ENCODE data around the gene HECTD4. TPM values are rescaled to one million over a fixed set of nuclear protein-coding genes. Genes with fewer than 3 reads are reported as not detected.
"Not testable (repeated sequence)": the region's sequence is repeated elsewhere in the genome, so short reads cannot be mapped to it uniquely, and the experiment has no call there.

Gene HECTD4
- total RNA-seq, 2 experiments from 2014 or later: 43.2 to 44.7 TPM

- H3K27me3 Mint-ChIP-seq, H3K9me3 Mint-ChIP-seq, CTCF ChIA-PET, POLR2A ChIA-PET, H3K4me3 Mint-ChIP-seq, H3K4me1 Mint-ChIP-seq, H3K27ac Mint-ChIP-seq, DNase-seq: not testable (repeated sequence)
- H3K36me3 Mint-ChIP-seq (ENCODE audit: low read depth): peaks cover 12% of the 10 kb centered on the region
Observed at GRCh38 chr12:112244902-112245301, 137.3 kb downstream of the HECTD4 start.

GRCh38 chr12:112243255-112244110, 138.7 kb downstream of the HECTD4 start:
- Mint-ChIP-seq H3K4me1 (no peaks in the 10 kb centered on the region), H3K27ac (no peak overlapping the region), H3K36me3 (ENCODE audit: low read depth) (peaks cover 14% of the 10 kb centered on the region), H3K9me3 (no peaks in the 10 kb centered on the region), H3K4me3 (no peak overlapping the region), H3K27me3 (no peaks in the 10 kb centered on the region)
- no peak for DNase-seq
- CTCF ChIA-PET: interaction anchor here (0.5 to 1.1 kb wide), 5 partner anchors 10 to 857 kb away, joined by 3 to 4 read pairs (median 4); no protein-coding TSS in a partner anchor
- POLR2A ChIA-PET: no interaction called here

GRCh38 chr12:112241176-112241575, 141.1 kb downstream of the HECTD4 start:
- POLR2A ChIA-PET: no interaction called here

GRCh38 chr12:112239881-112240280, 142.3 kb downstream of the HECTD4 start:
- ChIA-PET CTCF (interaction anchor here (1.2 to 3.2 kb wide), 2 partner anchors 11 to 29 kb away, joined by 3 to 8 read pairs; no protein-coding TSS in a partner anchor), POLR2A (no interaction called here)
- Mint-ChIP-seq H3K27me3 (no peaks in the 10 kb centered on the region), H3K36me3 (ENCODE audit: low read depth) (peaks cover 13% of the 10 kb centered on the region), H3K27ac (no peak overlapping the region), H3K9me3 (no peaks in the 10 kb centered on the region), H3K4me1 (no peaks in the 10 kb centered on the region), H3K4me3 (no peak overlapping the region)
- DNase-seq: no peak

More at GRCh38 chr12:112241176-112241575, 141.1 kb downstream of the HECTD4 start:
- no peak overlapping the region for H3K4me3 Mint-ChIP-seq
- no peak overlapping the region for H3K27ac Mint-ChIP-seq
- peaks cover 14% of the 10 kb centered on the region for H3K36me3 Mint-ChIP-seq (ENCODE audit: low read depth)
- CTCF ChIA-PET: interaction anchor here (1.1 to 3.2 kb wide), 3 partner anchors 10 to 145 kb away, joined by 3 to 8 read pairs (median 3); no protein-coding TSS in a partner anchor
- H3K4me1 Mint-ChIP-seq: no peaks in the 10 kb centered on the region
- no peak for DNase-seq
- no peaks in the 10 kb centered on the region for H3K9me3 Mint-ChIP-seq
- no peaks in the 10 kb centered on the region for H3K27me3 Mint-ChIP-seq

- H3K4me3 Mint-ChIP-seq: no peak overlapping the region
- peaks cover 17% of the 10 kb centered on the region for H3K36me3 Mint-ChIP-seq (ENCODE audit: low read depth)
- no peaks in the 10 kb centered on the region for H3K9me3 Mint-ChIP-seq
- H3K27me3 Mint-ChIP-seq: no peaks in the 10 kb centered on the region
- H3K4me1 Mint-ChIP-seq: no peaks in the 10 kb centered on the region
- CTCF ChIA-PET: interaction anchor here (0.6 to 0.9 kb wide), 2 partner anchors 171 to 592 kb away, joined by 3 to 4 read pairs; no protein-coding TSS in a partner anchor
- no peak for DNase-seq
- no peak overlapping the region for H3K27ac Mint-ChIP-seq
- POLR2A ChIA-PET: no interaction called here
Observed at GRCh38 chr12:112239020-112239419, 143.2 kb downstream of the HECTD4 start.

- DNase-seq: no peak
- H3K27ac Mint-ChIP-seq: peak overlapping the region; percentile 73
- no peaks in the 10 kb centered on the region for H3K4me1 Mint-ChIP-seq
- CTCF ChIA-PET: interaction anchor here (0.6 to 0.9 kb wide), 2 partner anchors 172 to 591 kb away, joined by 3 to 4 read pairs; no protein-coding TSS in a partner anchor
- no peaks in the 10 kb centered on the region for H3K27me3 Mint-ChIP-seq
- H3K9me3 Mint-ChIP-seq: no peaks in the 10 kb centered on the region
- POLR2A ChIA-PET: no interaction called here
- no peak overlapping the region for H3K4me3 Mint-ChIP-seq
- H3K36me3 Mint-ChIP-seq (ENCODE audit: low read depth): peaks cover 19% of the 10 kb centered on the region
Observed at GRCh38 chr12:112238441-112238840, 143.8 kb downstream of the HECTD4 start.

- Mint-ChIP-seq H3K27ac (no peak overlapping the region), H3K4me1 (no peaks in the 10 kb centered on the region), H3K9me3 (no peaks in the 10 kb centered on the region), H3K27me3 (no peaks in the 10 kb centered on the region), H3K36me3 (ENCODE audit: low read depth) (peaks cover 17% of the 10 kb centered on the region), H3K4me3 (no peak overlapping the region)
- CTCF ChIA-PET: interaction anchor here (0.7 kb wide), 1 partner anchor 70 kb away, joined by 3 read pairs; no protein-coding TSS in a partner anchor
- no peak for DNase-seq
- POLR2A ChIA-PET: no interaction called here
Observed at GRCh38 chr12:112236786-112237185, 145.4 kb downstream of the HECTD4 start.

GRCh38 chr12:112236386-112236785, 145.8 kb downstream of the HECTD4 start:
- H3K36me3 Mint-ChIP-seq (ENCODE audit: low read depth): peaks cover 16% of the 10 kb centered on the region
- no peaks in the 10 kb centered on the region for H3K9me3 Mint-ChIP-seq
- H3K27ac Mint-ChIP-seq: no peak overlapping the region
- no peaks in the 10 kb centered on the region for H3K27me3 Mint-ChIP-seq
- no peak overlapping the region for H3K4me3 Mint-ChIP-seq
- ChIA-PET CTCF (interaction anchor here (0.7 kb wide), 1 partner anchor 69 kb away, joined by 3 read pairs; no protein-coding TSS in a partner anchor), POLR2A (no interaction called here)
- H3K4me1 Mint-ChIP-seq: no peaks in the 10 kb centered on the region
- no peak for DNase-seq

- DNase-seq: no peak
- ChIA-PET CTCF (interaction anchor here (1.2 kb wide), 1 partner anchor 36 kb away, joined by 3 read pairs; no protein-coding TSS in a partner anchor), POLR2A (no interaction called here)
- Mint-ChIP-seq H3K27ac (no peak overlapping the region), H3K4me1 (no peaks in the 10 kb centered on the region), H3K9me3 (no peaks in the 10 kb centered on the region), H3K27me3 (no peaks in the 10 kb centered on the region), H3K36me3 (ENCODE audit: low read depth) (peaks cover 29% of the 10 kb centered on the region), H3K4me3 (no peak overlapping the region)
Observed at GRCh38 chr12:112234303-112234702, 147.9 kb downstream of the HECTD4 start.

GRCh38 chr12:112233242-112233641, 149.0 kb downstream of the HECTD4 start:
- Mint-ChIP-seq H3K27me3 (no peaks in the 10 kb centered on the region), H3K27ac (no peak overlapping the region), H3K9me3 (no peaks in the 10 kb centered on the region), H3K4me1 (no peaks in the 10 kb centered on the region), H3K36me3 (ENCODE audit: low read depth) (peaks cover 28% of the 10 kb centered on the region), H3K4me3 (no peak overlapping the region)
- ChIA-PET CTCF (interaction anchor here (1.0 to 1.3 kb wide), 2 partner anchors 10 to 18 kb away, joined by 4 read pairs; no protein-coding TSS in a partner anchor), POLR2A (no interaction called here)
- no peak for DNase-seq

- ChIA-PET POLR2A (no interaction called here), CTCF (no interaction called here)
- no peak for DNase-seq
- Mint-ChIP-seq H3K9me3 (no peaks in the 10 kb centered on the region), H3K4me1 (no peaks in the 10 kb centered on the region), H3K27me3 (no peaks in the 10 kb centered on the region), H3K27ac (no peak overlapping the region), H3K36me3 (ENCODE audit: low read depth) (peaks cover 36% of the 10 kb centered on the region), H3K4me3 (no peak overlapping the region)
Observed at GRCh38 chr12:112230136-112230535, 152.1 kb downstream of the HECTD4 start.

GRCh38 chr12:112226768-112227167, 155.5 kb downstream of the HECTD4 start:
- Mint-ChIP-seq H3K4me1 (no peaks in the 10 kb centered on the region), H3K36me3 (ENCODE audit: low read depth) (peaks cover 27% of the 10 kb centered on the region), H3K4me3 (no peak overlapping the region), H3K9me3 (no peaks in the 10 kb centered on the region), H3K27me3 (no peaks in the 10 kb centered on the region), H3K27ac (no peak overlapping the region)
- CTCF ChIA-PET: interaction anchor here (0.9 kb wide), 1 partner anchor 16 kb away, joined by 4 read pairs; no protein-coding TSS in a partner anchor
- no peak for DNase-seq
- POLR2A ChIA-PET: no interaction called here

- H3K27me3 Mint-ChIP-seq; H3K4me1 Mint-ChIP-seq; H3K27ac Mint-ChIP-seq; H3K4me3 Mint-ChIP-seq; H3K9me3 Mint-ChIP-seq; CTCF ChIA-PET; POLR2A ChIA-PET; DNase-seq; H3K36me3 Mint-ChIP-seq (ENCODE audit: low read depth): not testable (repeated sequence)
Observed at GRCh38 chr12:112220628-112221027, 161.6 kb downstream of the HECTD4 start.
